H9 (cell line): Measurements from ENCODE around the gene OR10A4. TPM values are rescaled to one million over a fixed set of nuclear protein-coding genes. Genes with fewer than 3 reads are reported as not detected.

Source experiments
- DNase-seq: peaks from one replicate; pipeline ENCODE4 v3.0.0-alpha.2; 2017
- H2AFZ ChIP-seq: one replicate; pipeline ENCODE4 v1.6.1; 2013; ENCODE audit warnings: mild to moderate bottlenecking, low read length, control low read depth, moderate library complexity
- H2AK5ac ChIP-seq: 2 replicates; pipeline ENCODE4 v1.6.1; 2013; ENCODE audit warnings: low read length, control low read depth, mixed read lengths; ENCODE audit not compliant: insufficient read length
- H2BK120ac ChIP-seq: one replicate; pipeline ENCODE4 v1.6.1; 2013; ENCODE audit warnings: low read depth, mild to moderate bottlenecking, low read length, control low read depth, inconsistent platforms; ENCODE audit not compliant: poor library complexity, severe bottlenecking
- H2BK12ac ChIP-seq: 2 replicates; pipeline ENCODE4 v1.6.1; 2013; ENCODE audit warnings: low read length, control low read depth, mixed read lengths, low read depth; ENCODE audit not compliant: insufficient read length
- H2BK15ac ChIP-seq: 2 replicates; pipeline ENCODE4 v1.6.1; 2013; ENCODE audit warnings: low read depth, low read length, control low read depth
- H2BK20ac ChIP-seq: one replicate; pipeline ENCODE4 v1.6.1; 2013; ENCODE audit warnings: low read depth, mild to moderate bottlenecking, low read length, control low read depth, inconsistent platforms; ENCODE audit not compliant: poor library complexity, severe bottlenecking
- H2BK5ac ChIP-seq: 2 replicates; pipeline ENCODE4 v1.6.1; 2013; ENCODE audit warnings: low read length, control low read depth, mixed read lengths; ENCODE audit not compliant: insufficient read length
- H3K14ac ChIP-seq: 2 replicates; pipeline ENCODE4 v1.6.1; 2013; ENCODE audit warnings: low read length, control low read depth; ENCODE audit not compliant: insufficient read depth
- H3K18ac ChIP-seq: 2 replicates; pipeline ENCODE4 v1.6.1; 2013; ENCODE audit warnings: low read depth, mild to moderate bottlenecking, mixed read lengths, low read length, control low read depth; ENCODE audit not compliant: insufficient read length
- H3K23ac ChIP-seq: 2 replicates; pipeline ENCODE4 v1.6.1; 2013; ENCODE audit warnings: low read length, control low read depth, mixed read lengths, low read depth; ENCODE audit not compliant: insufficient read length
- H3K23me2 ChIP-seq: 2 replicates; pipeline ENCODE4 v1.6.1; 2013; ENCODE audit warnings: low read depth, mild to moderate bottlenecking, mixed read lengths, low read length, control low read depth; ENCODE audit not compliant: insufficient read length, poor library complexity, severe bottlenecking
- H3K27ac ChIP-seq: 2 replicates; pipeline ENCODE4 v1.5.1; 2013; ENCODE audit warnings: low read length, control low read depth, mixed read lengths, low read depth; ENCODE audit not compliant: insufficient read length
- H3K27me3 ChIP-seq: 2 replicates; pipeline ENCODE4 v1.6.1; 2013; ENCODE audit warnings: low read length, control low read depth, inconsistent platforms; ENCODE audit not compliant: insufficient read depth
- H3K4ac ChIP-seq: 2 replicates; pipeline ENCODE4 v1.6.1; 2013; ENCODE audit warnings: low read depth, mild to moderate bottlenecking, control low read depth, inconsistent platforms, low read length, moderate library complexity
- H3K4me1 ChIP-seq: 2 replicates; pipeline ENCODE4 v1.6.1; 2013; ENCODE audit warnings: low read length, control low read depth, inconsistent platforms; ENCODE audit not compliant: insufficient read depth
- H3K4me2 ChIP-seq: 2 replicates; pipeline ENCODE4 v1.6.1; 2013; ENCODE audit warnings: low read length, control low read depth, mixed read lengths; ENCODE audit not compliant: insufficient read length, insufficient read depth
- H3K56ac ChIP-seq: 2 replicates; pipeline ENCODE4 v1.6.1; 2013; ENCODE audit warnings: low read depth, mild to moderate bottlenecking, mixed read lengths, low read length, control low read depth; ENCODE audit not compliant: insufficient read length
- H3K79me1 ChIP-seq: 2 replicates; pipeline ENCODE4 v1.6.1; 2013; ENCODE audit warnings: low read depth, mild to moderate bottlenecking, moderate library complexity, low read length, control low read depth, inconsistent platforms; ENCODE audit not compliant: insufficient read depth, poor library complexity, severe bottlenecking
- H3K79me2 ChIP-seq: 2 replicates; pipeline ENCODE4 v1.6.1; 2013; ENCODE audit warnings: low read length, control low read depth, inconsistent platforms; ENCODE audit not compliant: insufficient read depth
- H3K9ac ChIP-seq: 2 replicates; pipeline ENCODE4 v1.6.1; 2013; ENCODE audit warnings: low read length, control low read depth, mixed read lengths; ENCODE audit not compliant: insufficient read length; ENCODE audit errors: extremely low read depth
- H3K9me3 ChIP-seq: one replicate; pipeline ENCODE4 v1.6.1; 2013; ENCODE audit warnings: low read depth, low read length, inconsistent platforms; ENCODE audit not compliant: control insufficient read depth
- H3T11ph ChIP-seq: one replicate; pipeline ENCODE4 v1.6.1; 2013; ENCODE audit warnings: mild to moderate bottlenecking, low read length, control low read depth, inconsistent platforms
- H4K20me1 ChIP-seq: one replicate; pipeline ENCODE4 v1.6.1; 2013; ENCODE audit not compliant: control insufficient read depth, insufficient read length, insufficient read depth
- H4K5ac ChIP-seq: 2 replicates; pipeline ENCODE4 v1.6.1; 2013; ENCODE audit warnings: low read depth, mild to moderate bottlenecking, mixed read lengths, low read length, control low read depth; ENCODE audit not compliant: insufficient read length
- H4K8ac ChIP-seq: replicated peaks from 2 replicates; pipeline ENCODE4 v1.6.1; 2013; ENCODE audit warnings: low read length, control low read depth, mixed read lengths, low read depth; ENCODE audit not compliant: insufficient read length
- H4K91ac ChIP-seq: 2 replicates; pipeline ENCODE4 v1.6.1; 2013; ENCODE audit warnings: low read depth, mild to moderate bottlenecking, moderate library complexity, mixed read lengths, low read length, control low read depth; ENCODE audit not compliant: insufficient read length
- H3K27ac Mint-ChIP-seq, 3 experiments: 2 replicates in 2 of 3; 3 replicates in 1 of 3; pipeline ENCODE4 v1.8.0; 2020 to 2021; ENCODE audit warnings: mixed read lengths in 3 of 3, mild to moderate bottlenecking in 1 of 3, moderate library complexity in 1 of 3
- H3K27me3 Mint-ChIP-seq: 2 replicates; pipeline ENCODE4 v1.8.0; 2021; ENCODE audit warnings: low read depth, mild to moderate bottlenecking, moderate library complexity, mixed read lengths
- H3K36me3 Mint-ChIP-seq, 3 experiments: 2 replicates in 2 of 3; 3 replicates in 1 of 3; pipeline ENCODE4 v1.8.0; 2020 to 2021; ENCODE audit warnings: low read depth in 3 of 3, mixed read lengths in 3 of 3; ENCODE audit not compliant: insufficient read depth in 1 of 3
- H3K4me1 Mint-ChIP-seq, 2 experiments: 2 replicates each; pipeline ENCODE4 v1.8.0; 2020; ENCODE audit warnings: mixed read lengths in 2 of 2
- H3K4me3 Mint-ChIP-seq, 2 experiments: 2 replicates in 1 of 2; 3 replicates in 1 of 2; pipeline ENCODE4 v1.8.0; 2020 to 2021; ENCODE audit warnings: mild to moderate bottlenecking in 2 of 2, mixed read lengths in 2 of 2, moderate library complexity in 1 of 2
- H3K9me3 Mint-ChIP-seq, 2 experiments: 2 replicates in 1 of 2; 3 replicates in 1 of 2; pipeline ENCODE4 v1.8.0; 2020; ENCODE audit warnings: mild to moderate bottlenecking in 2 of 2, mixed read lengths in 2 of 2, moderate library complexity in 1 of 2
- CTCF ChIP-seq: fragments of 200-600 bp; sonication (generic); conservative IDR thresholded peaks from 3 replicates; pipeline ENCODE4 v1.8.0; 2021; ENCODE audit warnings: antibody characterized with exemption, mild to moderate bottlenecking
- WGBS: extraction: QIAGEN DNeasy Blood & Tissue Kit; methylation state at CpG from one replicate; pipeline ENCODE4 v1.1.7; 2013; ENCODE audit warnings: missing lambda C conversion rate, low lambda C conversion rate, mixed read lengths; ENCODE audit not compliant: insufficient read length; ENCODE audit errors: extremely low coverage; 5-methylcytosine and 5-hydroxymethylcytosine counted together
- total RNA-seq: library from RNA; stranded (reverse); gene quantifications from 2 replicates; pipeline ENCODE4 v1.2.1, GENCODE V29; 2021

OR10A4 gene
- total RNA-seq, 1 experiment from 2014 or later: not detected

GRCh38 chr11:6844356-6844755 lies 32.1 kb upstream of the OR10A4 start:
- H3K27ac ChIP-seq: no peak overlapping the region
- no peak overlapping the region for H3K18ac ChIP-seq
- no peaks in the 10 kb centered on the region for H4K20me1 ChIP-seq
- no peak overlapping the region for H2BK12ac ChIP-seq
- H2BK120ac ChIP-seq: no peak overlapping the region
- no peak overlapping the region for H4K91ac ChIP-seq
- no peak overlapping the region for H2AK5ac ChIP-seq
- no peaks in the 10 kb centered on the region for H3K79me2 ChIP-seq
- DNase-seq: no peak
- H4K8ac ChIP-seq: no peak overlapping the region
- no peaks in the 10 kb centered on the region for H3K9me3 ChIP-seq
- no peak overlapping the region for H3K4me2 ChIP-seq
- H3K79me1 ChIP-seq: no peaks in the 10 kb centered on the region
- Mint-ChIP-seq H3K27me3 (peaks cover 2% of the 10 kb centered on the region), H3K36me3 (peaks cover 4 to 29% (median 15%) of the 10 kb centered on the region in 3 experiments; a peak in 6 of 7 replicates), H3K4me1 (peaks cover 23 to 24% of the 10 kb centered on the region in 2 experiments), H3K27ac (peak overlapping the region in 1 of 3 experiments; percentile 98; a peak in 2 of 7 replicates), H3K4me3 (no peak overlapping the region), H3K9me3 (peaks cover 15 to 22% of the 10 kb centered on the region in 2 experiments)
- no peak for TF ChIP-seq CTCF
- no peak overlapping the region for H3K56ac ChIP-seq
- WGBS: no CpG with 5 or more reads among the region's 5 CpGs
- H2AFZ ChIP-seq: no peak overlapping the region
- H2BK15ac ChIP-seq: no peak overlapping the region
- H3T11ph ChIP-seq: no peak overlapping the region
- H3K23me2 ChIP-seq: no peaks in the 10 kb centered on the region
- no peak overlapping the region for H2BK5ac ChIP-seq
- H3K23ac ChIP-seq: no peak overlapping the region
- no peaks in the 10 kb centered on the region for H3K27me3 ChIP-seq
- no peak overlapping the region for H3K14ac ChIP-seq
- H3K9ac ChIP-seq: no peak overlapping the region
- H3K4ac ChIP-seq: no peak overlapping the region
- H2BK20ac ChIP-seq: no peak overlapping the region
- no peaks in the 10 kb centered on the region for H3K4me1 ChIP-seq
- H4K5ac ChIP-seq: no peak overlapping the region
